VCaP (cell line): ENCODE data around the gene CASP12.

Experiments
- H3K27ac ChIP-seq: fragments of 450-650 bp; 2 replicates; pipeline ENCODE4 v1.5.1; 2017
- TF ChIP-seq, protein P1 (sequence below): fragments of 450-650 bp; conservative IDR thresholded peaks from 2 replicates; pipeline ENCODE4 v1.5.1; 2017; ENCODE audit warnings: mild to moderate bottlenecking, moderate library complexity

The CASP12 gene

DNA sequence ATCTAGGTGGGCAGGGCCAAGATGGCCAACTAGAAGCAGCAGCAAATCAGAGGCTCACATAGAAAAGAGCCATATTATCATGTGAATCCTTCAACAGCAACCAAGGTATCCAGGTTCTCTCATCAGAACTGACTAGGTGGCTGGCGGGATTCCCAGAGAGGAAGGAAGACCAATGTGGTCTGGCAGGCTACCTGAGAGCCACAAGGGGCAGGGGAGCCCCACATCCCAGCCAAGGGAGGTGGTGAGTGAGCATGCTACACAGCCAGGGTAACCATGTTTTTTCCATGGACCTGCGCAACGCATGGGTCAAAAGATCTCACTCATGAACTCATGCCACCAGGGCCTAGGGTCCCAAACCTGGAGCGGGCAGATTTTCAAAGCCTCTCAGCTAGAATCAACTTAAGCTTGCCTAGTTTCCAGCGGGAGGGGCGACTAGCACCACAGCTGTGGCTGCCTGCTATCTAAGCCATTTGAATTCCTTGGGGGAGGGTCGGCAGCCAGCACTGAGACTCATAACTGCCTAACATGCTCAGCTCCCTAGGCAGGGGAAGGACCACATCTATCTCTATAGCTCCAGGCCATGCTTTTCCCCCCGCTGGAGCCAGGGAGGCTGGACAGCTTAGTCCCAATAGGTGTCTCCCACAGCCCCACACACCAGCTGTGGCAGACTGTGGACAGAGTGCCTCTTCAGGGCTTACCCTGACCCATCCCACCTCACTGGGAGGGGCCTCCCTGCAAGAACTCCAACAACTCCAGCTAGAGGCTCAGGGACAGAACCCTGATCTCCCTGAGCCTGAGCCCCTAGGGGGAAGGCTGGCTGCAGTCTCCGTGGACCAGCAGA lies 28.7 kb upstream of the CASP12 start:
- TF ChIP-seq, protein P1, sequence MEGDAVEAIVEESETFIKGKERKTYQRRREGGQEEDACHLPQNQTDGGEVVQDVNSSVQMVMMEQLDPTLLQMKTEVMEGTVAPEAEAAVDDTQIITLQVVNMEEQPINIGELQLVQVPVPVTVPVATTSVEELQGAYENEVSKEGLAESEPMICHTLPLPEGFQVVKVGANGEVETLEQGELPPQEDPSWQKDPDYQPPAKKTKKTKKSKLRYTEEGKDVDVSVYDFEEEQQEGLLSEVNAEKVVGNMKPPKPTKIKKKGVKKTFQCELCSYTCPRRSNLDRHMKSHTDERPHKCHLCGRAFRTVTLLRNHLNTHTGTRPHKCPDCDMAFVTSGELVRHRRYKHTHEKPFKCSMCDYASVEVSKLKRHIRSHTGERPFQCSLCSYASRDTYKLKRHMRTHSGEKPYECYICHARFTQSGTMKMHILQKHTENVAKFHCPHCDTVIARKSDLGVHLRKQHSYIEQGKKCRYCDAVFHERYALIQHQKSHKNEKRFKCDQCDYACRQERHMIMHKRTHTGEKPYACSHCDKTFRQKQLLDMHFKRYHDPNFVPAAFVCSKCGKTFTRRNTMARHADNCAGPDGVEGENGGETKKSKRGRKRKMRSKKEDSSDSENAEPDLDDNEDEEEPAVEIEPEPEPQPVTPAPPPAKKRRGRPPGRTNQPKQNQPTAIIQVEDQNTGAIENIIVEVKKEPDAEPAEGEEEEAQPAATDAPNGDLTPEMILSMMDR: no peak
- H3K27ac ChIP-seq: no peak overlapping the region

DNA sequence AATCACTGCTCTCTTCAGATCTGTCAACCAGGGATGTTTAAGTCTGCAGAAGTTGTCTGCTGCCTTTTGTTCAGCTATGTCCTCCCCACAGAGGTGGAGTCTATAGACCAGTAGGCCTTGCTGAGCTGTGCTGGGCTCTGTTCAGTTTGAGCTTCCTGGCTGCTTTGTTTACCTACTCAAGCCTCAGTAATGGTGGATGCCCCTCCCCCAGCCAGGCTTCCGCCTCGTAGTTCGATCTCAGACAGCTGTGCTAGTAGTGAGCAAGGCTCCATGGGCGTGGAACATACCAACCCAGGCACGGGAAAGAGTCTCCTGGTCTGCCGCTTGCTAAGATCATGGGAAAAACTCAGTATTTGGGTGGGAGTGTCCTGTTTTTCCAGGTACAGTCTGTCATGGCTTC lies 27.6 kb upstream of the CASP12 start:
- TF ChIP-seq, protein P1: no peak
- no peak overlapping the region for H3K27ac ChIP-seq

DNA sequence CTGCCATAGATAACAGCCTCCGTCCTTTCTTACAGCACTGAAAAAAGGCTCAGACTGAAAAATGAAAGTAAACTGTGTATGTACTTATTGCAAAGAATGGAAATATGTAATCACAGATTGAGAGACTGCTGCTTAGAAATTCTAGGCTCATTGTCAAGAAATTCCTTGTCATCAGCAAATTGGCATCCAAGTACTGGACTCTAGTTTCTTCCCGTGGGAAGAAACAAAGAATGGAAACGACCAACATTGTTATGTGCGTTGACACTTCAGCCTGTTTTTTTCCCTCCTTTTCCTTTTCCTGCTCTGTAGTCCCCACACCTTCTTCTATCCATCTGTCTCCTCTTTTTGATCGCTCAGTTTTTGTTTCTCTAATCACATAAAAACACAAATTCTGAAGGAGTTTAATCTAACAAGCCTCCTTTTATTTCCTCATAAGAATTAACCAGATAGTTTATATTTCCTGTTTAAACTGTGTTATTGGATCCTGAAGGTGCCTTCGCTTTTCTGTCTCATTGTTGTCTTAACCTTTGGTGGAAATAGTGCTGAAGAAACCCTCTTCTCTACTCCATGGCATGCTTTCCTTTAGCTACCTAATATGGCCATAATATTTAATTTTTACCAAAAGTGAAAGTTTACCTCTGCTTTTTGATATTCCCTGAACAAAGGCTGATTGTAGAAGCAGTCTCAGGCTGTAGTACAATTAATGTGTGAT lies 20.0 kb upstream of the CASP12 start:
- TF ChIP-seq, protein P1: no peak
- H3K27ac ChIP-seq: peak overlapping the region; percentile 21; the same call in 1 of the 2 replicates

DNA sequence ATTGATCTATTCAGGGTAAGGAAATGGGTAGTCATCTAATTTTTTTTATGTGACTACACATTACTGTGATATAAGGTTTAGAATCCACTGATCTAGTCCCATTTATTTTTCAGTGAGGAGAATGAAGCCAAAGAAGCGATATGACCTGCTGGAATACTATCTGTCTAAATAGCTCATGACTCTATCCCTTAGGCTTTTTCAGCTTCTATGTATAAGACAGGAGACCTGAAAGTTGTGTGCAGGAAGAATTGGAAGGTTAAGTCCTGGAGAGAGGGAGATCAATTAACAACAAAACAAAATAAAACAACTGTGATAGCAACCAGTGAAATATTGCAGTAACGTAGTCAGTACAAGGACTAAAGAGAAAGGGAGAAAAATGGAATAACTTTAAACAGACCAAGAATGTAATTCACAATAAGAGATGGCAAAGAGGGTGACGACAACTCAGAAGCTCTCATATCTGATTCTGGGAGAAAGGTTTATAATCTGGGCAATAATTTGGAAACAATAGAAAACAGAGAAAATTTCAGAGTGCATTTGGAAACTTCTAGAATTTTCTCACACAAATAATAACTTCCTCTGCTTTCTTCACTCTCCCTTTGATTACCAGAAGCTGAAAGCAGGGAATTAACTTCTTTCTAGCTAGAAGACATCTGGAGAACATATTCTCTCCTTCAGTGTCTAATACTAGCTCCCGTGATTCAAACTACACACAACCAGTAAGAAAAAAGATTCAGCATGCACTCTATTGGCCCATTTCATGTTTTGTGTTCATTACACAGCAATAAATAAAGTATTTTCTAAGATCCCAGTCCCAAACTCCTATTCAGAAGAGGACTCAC lies 19.2 kb upstream of the CASP12 start:
- TF ChIP-seq, protein P1: no peak
- peak overlapping the region; percentile 21; the same call in 1 of the 2 replicates for H3K27ac ChIP-seq

DNA sequence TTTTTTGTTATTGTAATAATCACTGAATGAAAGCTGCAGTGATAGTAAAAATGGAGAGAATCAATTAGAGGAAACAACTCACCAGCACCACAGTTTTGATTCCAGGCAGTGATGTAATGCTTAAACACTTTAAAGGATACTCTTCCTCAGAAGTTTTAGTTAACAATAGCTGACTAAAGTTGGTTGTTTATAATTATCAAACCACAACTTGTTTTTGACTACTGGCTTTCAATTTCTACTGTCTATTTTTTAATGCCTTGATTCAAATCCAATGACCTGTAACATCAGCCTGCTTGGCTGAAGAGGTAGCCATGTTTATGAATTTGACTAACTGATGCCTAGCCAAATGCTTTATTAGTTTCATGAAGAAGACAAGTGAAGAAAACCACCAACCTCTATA lies 18.2 kb upstream of the CASP12 start:
- TF ChIP-seq, protein P1: no peak

DNA sequence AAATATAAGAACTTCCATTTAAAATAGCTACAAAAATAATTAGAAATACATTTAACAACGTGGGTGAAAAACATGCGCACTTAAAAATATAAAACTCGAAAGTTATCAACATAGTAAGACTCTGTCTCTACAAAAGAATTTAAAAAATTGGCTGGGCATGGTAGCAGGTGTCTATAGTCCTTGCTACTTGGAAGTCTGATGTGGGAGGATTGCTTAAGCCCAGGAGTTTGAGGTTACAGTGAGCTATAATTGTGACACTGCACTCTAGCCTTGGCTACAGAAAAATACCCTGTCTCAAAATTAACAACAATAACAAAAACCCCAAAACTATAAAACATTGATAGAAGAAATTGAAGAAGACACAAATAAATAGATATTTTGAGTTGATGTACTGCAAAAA lies 13.8 kb upstream of the CASP12 start:
- TF ChIP-seq, protein P1: no peak
- no peak overlapping the region for H3K27ac ChIP-seq

More for the DNA sequence above, 18.2 kb upstream of the CASP12 start:
- no peak overlapping the region for H3K27ac ChIP-seq

DNA sequence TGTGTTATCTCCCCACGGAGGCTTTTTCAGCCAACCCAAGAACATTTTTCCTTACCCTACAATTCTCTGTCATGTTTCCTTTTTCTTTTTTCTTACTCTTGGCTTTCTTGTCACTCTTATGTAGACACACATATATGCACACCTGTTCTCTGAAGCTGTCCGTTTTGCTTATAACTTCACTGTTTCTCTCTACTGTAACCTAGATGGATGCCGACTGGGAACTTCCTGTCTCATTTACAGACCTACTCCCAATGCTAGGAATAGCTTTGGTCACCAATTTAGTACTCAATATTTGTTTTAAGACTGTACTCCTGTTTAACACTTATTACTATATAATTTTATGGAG lies 9.9 kb upstream of the CASP12 start:
- TF ChIP-seq, protein P1: no peak
- no peak overlapping the region for H3K27ac ChIP-seq
